HCT116 (cell line): ENCODE measurements around the gene ZNF488. TPM values are rescaled to one million over a fixed set of nuclear protein-coding genes. Genes with fewer than 3 reads are reported as not detected.

Experiments used
- ATAC-seq: fragments of 200-7000 bp; cut with Tn5 transposase; 2 replicates; pipeline ENCODE4 v1.9.1; 2020; ENCODE audit warnings: mild to moderate bottlenecking, moderate library complexity
- BruUV-seq: library from RNA; stranded (reverse); fragments of 400-500 nt; replicated peaks from 2 replicates; lab custom pipeline; 2021; lab: Mats Ljungman, UMichigan
- CTCF ChIA-PET: fragments of 300-600 bp; sonication (Branson Sonifier 250); formaldehyde crosslinking; loops from one replicate; lab custom pipeline; 2021; ENCODE audit warnings: antibody characterized with exemption; lab: Charles Lee
- POLR2A ChIA-PET: fragments of 300-600, 350-600 bp; sonication (Branson Sonifier 250); formaldehyde crosslinking; loops from one replicate; lab custom pipeline; 2021; ENCODE audit warnings: antibody characterized with exemption; lab: Charles Lee
- RAD21 ChIA-PET, 2 experiments: fragments of 300-600 bp; sonication (Branson Sonifier 250); formaldehyde crosslinking; loops; one replicate each; lab custom pipeline; 2023; ENCODE audit warnings: low total read pairs in 2 of 2; ENCODE audit not compliant: uncharacterized antibody in 2 of 2, unreplicated experiment in 2 of 2, low non-redundant PET in 1 of 2; lab: Charles Lee
- DNase-seq: peaks from one replicate; pipeline ENCODE4 v3.0.0-alpha.2; 2010; ENCODE audit warnings: low read depth, low spot score
- H2AFZ ChIP-seq: fragments of 200-600 bp; shearing (Covaris generic), sonication (generic); 2 replicates; pipeline ENCODE4 v1.6.1; 2017; ENCODE audit warnings: low read depth, mixed run types, mixed read lengths, antibody characterized with exemption, low read length; ENCODE audit not compliant: poor library complexity, severe bottlenecking
- H3K27ac ChIP-seq: 2 replicates; pipeline ENCODE4 v1.5.1; 2012; ENCODE audit warnings: low read depth, low read length
- H3K27me3 ChIP-seq: fragments of 200-600 bp; sonication (generic); 2 replicates; pipeline ENCODE4 v1.6.1; 2016; ENCODE audit warnings: mixed run types, low read length, mixed read lengths; ENCODE audit not compliant: insufficient read depth
- H3K36me3 ChIP-seq, 2 experiments: fragments of 200-500 bp in 1 of 2; fragments of 200-600 bp in 1 of 2; sonication (Bioruptor generic) in 1 of 2; sonication (generic) in 1 of 2; 2 replicates each; pipeline versions ENCODE4 v1.5.1 to v1.6.1; 2014 to 2016; ENCODE audit warnings: low read length in 2 of 2, inconsistent platforms in 1 of 2, mixed read lengths in 1 of 2, mixed run types in 1 of 2; ENCODE audit not compliant: insufficient read depth in 2 of 2, control insufficient read depth in 1 of 2
- H3K4me1 ChIP-seq, 2 experiments: fragments of 200-600 bp in 1 of 2; sonication (generic) in 1 of 2; 2 replicates each; pipeline versions ENCODE4 v1.5.1 to v1.6.1; 2012 to 2017; ENCODE audit warnings: low read length in 2 of 2, inconsistent platforms in 1 of 2, mild to moderate bottlenecking in 1 of 2, mixed read lengths in 1 of 2, mixed run types in 1 of 2, moderate library complexity in 1 of 2; ENCODE audit not compliant: insufficient read depth in 2 of 2, control insufficient read depth in 1 of 2
- H3K4me2 ChIP-seq: fragments of 200-600 bp; sonication (generic); 2 replicates; pipeline ENCODE4 v1.6.1; 2017; ENCODE audit warnings: mixed run types, low read length, mixed read lengths
- H3K4me3 ChIP-seq, 2 experiments: fragments of 200-600 bp in 1 of 2; sonication (generic) in 1 of 2; replicated peaks in 1 of 2; 2 replicates each; pipeline ENCODE4 v1.5.1; 2011 to 2016; ENCODE audit warnings: low read length in 2 of 2, control low read depth in 1 of 2, low read depth in 1 of 2, mild to moderate bottlenecking in 1 of 2, mixed read lengths in 1 of 2, mixed run types in 1 of 2
- H3K79me2 ChIP-seq: fragments of 200-600 bp; sonication (generic); 2 replicates; pipeline ENCODE4 v1.6.1; 2017; ENCODE audit warnings: mild to moderate bottlenecking, mixed run types, low read length, moderate library complexity, mixed read lengths; ENCODE audit not compliant: insufficient read depth
- H3K9ac ChIP-seq: fragments of 200-600 bp; sonication (generic); 2 replicates; pipeline ENCODE4 v1.6.1; 2016; ENCODE audit warnings: low read length, mixed read lengths
- H3K9me2 ChIP-seq: fragments of 200-600 bp; sonication (generic), shearing (Covaris generic); 2 replicates; pipeline ENCODE4 v1.6.1; 2017; ENCODE audit warnings: mixed run types, mild to moderate bottlenecking, moderate library complexity; ENCODE audit not compliant: insufficient read depth
- H3K9me3 ChIP-seq, 2 experiments: fragments of 200-500 bp in 1 of 2; fragments of 200-600 bp in 1 of 2; sonication (Bioruptor generic) in 1 of 2; sonication (generic) in 1 of 2; 2 replicates each; pipeline ENCODE4 v1.6.1; 2014 to 2017; ENCODE audit warnings: low read length in 2 of 2, mixed read lengths in 2 of 2, inconsistent platforms in 1 of 2, low read depth in 1 of 2, mild to moderate bottlenecking in 1 of 2, mixed run types in 1 of 2, moderate library complexity in 1 of 2; ENCODE audit not compliant: control insufficient read depth in 1 of 2, insufficient read depth in 1 of 2
- H4K20me1 ChIP-seq: fragments of 200-600 bp; sonication (generic), shearing (Covaris generic); 2 replicates; pipeline ENCODE4 v1.6.1; 2017; ENCODE audit warnings: mixed run types, mild to moderate bottlenecking, moderate library complexity; ENCODE audit not compliant: insufficient read depth
- CBX3 ChIP-seq: IDR thresholded peaks from 2 replicates; pipeline ENCODE4 v1.6.1; 2012; ENCODE audit warnings: low read depth
- CEBPB ChIP-seq: IDR thresholded peaks from 2 replicates; pipeline ENCODE4 v1.6.1; 2012; ENCODE audit warnings: low read depth
- CTCF ChIP-seq, 3 experiments: fragments of 200-600 bp in 1 of 3; sonication (generic) in 1 of 3; IDR thresholded peaks in 2 of 3; conservative IDR thresholded peaks in 1 of 3; 2 replicates each; pipeline ENCODE4 v1.5.1; 2012 to 2017; ENCODE audit warnings: low read depth in 2 of 3, low read length in 2 of 3, antibody characterized with exemption in 1 of 3, borderline replicate concordance in 1 of 3, control low read depth in 1 of 3, mild to moderate bottlenecking in 1 of 3, mixed read lengths in 1 of 3, mixed run types in 1 of 3, moderate library complexity in 1 of 3; ENCODE audit not compliant: insufficient read depth in 1 of 3
- ELF1 ChIP-seq: IDR thresholded peaks from 2 replicates; pipeline ENCODE4 v1.6.1; 2012; ENCODE audit warnings: low read depth, borderline replicate concordance
- EZH2phosphoT487 ChIP-seq: fragments of 200-600 bp; IDR thresholded peaks from 2 replicates; pipeline ENCODE4 v1.6.1; 2018; ENCODE audit warnings: antibody characterized with exemption, borderline replicate concordance
- JUND ChIP-seq: IDR thresholded peaks from 2 replicates; pipeline ENCODE4 v1.6.1; 2012
- MAX ChIP-seq: IDR thresholded peaks from 2 replicates; pipeline ENCODE4 v1.6.1; 2012
- POLR2A ChIP-seq: IDR thresholded peaks from 2 replicates; pipeline ENCODE4 v1.7.0; 2011; ENCODE audit warnings: borderline replicate concordance; ENCODE audit not compliant: insufficient read depth, insufficient read length; ENCODE audit errors: extremely low read depth
- RAD21 ChIP-seq: IDR thresholded peaks from 2 replicates; pipeline ENCODE4 v1.6.1; 2012; ENCODE audit warnings: low read depth, mild to moderate bottlenecking
- SP1 ChIP-seq: IDR thresholded peaks from 2 replicates; pipeline ENCODE4 v1.6.1; 2012; ENCODE audit warnings: low read depth
- SRF ChIP-seq: IDR thresholded peaks from 2 replicates; pipeline ENCODE4 v1.6.1; 2012; ENCODE audit warnings: low read depth
- YY1 ChIP-seq: IDR thresholded peaks from 2 replicates; pipeline ENCODE4 v1.6.1; 2011; ENCODE audit warnings: low read length, low read depth, moderate library complexity, mild to moderate bottlenecking; ENCODE audit not compliant: insufficient replicate concordance; ENCODE audit errors: extremely low read depth
- ZBTB33 ChIP-seq: IDR thresholded peaks from 2 replicates; pipeline ENCODE4 v1.6.1; 2011; ENCODE audit warnings: mild to moderate bottlenecking, low read length, moderate library complexity; ENCODE audit not compliant: insufficient replicate concordance; ENCODE audit errors: extremely low read depth
- ZFX ChIP-seq: fragments of 450-650 bp; IDR thresholded peaks from 2 replicates; pipeline ENCODE4 v1.6.1; 2017
- ZNF274 ChIP-seq: fragments of 200-500 bp; sonication (Bioruptor generic); IDR thresholded peaks from 2 replicates; pipeline ENCODE4 v1.6.1; 2014; ENCODE audit warnings: mild to moderate bottlenecking, low read depth, low read length, inconsistent platforms
- intact Hi-C: fragments of 100-400 bp; cut with micrococcal nuclease; formaldehyde crosslinking; loops from 2 replicates; pipeline ENCODE4 v1.10.0; 2022
- total RNA-seq: library from RNA; stranded (reverse); gene quantifications from one replicate; pipeline ENCODE4 v1.2.1, GENCODE V29; 2021; ENCODE audit not compliant: unreplicated experiment

ZNF488 gene
- total RNA-seq, 1 experiment from 2014 or later = 3.9 TPM

GRCh38 chr10:47353351-47353750 lies 30.7 kb downstream of the ZNF488 start:
- ATAC-seq (no peak), DNase-seq (no peak)
- no peaks in the 10 kb centered on the region for H3K27me3 ChIP-seq
- no peak overlapping the region for H3K27ac ChIP-seq
- no peaks in the 10 kb centered on the region for H3K9me3 ChIP-seq
- no peaks in the 10 kb centered on the region for H3K79me2 ChIP-seq
- no peak overlapping the region for H2AFZ ChIP-seq
- RAD21 ChIA-PET = no interaction called here
- no TSS peak for BruUV-seq
- H3K4me2 ChIP-seq = no peak overlapping the region
- no peaks in the 10 kb centered on the region for H3K9me2 ChIP-seq
- CTCF ChIA-PET = interaction anchor here (1.7 kb wide), 1 partner anchor 13 kb away, joined by 5 read pairs; no protein-coding TSS in a partner anchor
- no peak overlapping the region for H3K4me3 ChIP-seq
- H4K20me1 ChIP-seq = no peaks in the 10 kb centered on the region
- no peak for TF ChIP-seq POLR2A
- no peak for TF ChIP-seq MAX
- TF ChIP-seq ZFX = no peak
- no peak for TF ChIP-seq SP1
- no peak for TF ChIP-seq ZBTB33
- no peak for TF ChIP-seq CEBPB
- TF ChIP-seq RAD21 = no peak
- TF ChIP-seq YY1 = no peak
- TF ChIP-seq ELF1 = no peak
- no peak for TF ChIP-seq EZH2phosphoT487
- TF ChIP-seq CBX3 = no peak
- TF ChIP-seq SRF = no peak
- TF ChIP-seq JUND = no peak
- no peak for TF ChIP-seq ZNF274
- TF ChIP-seq CTCF (IDR thresholded peaks at IDR 0.05 in 2 of 3, conservative IDR thresholded peaks at IDR 0.05 in 1 of 3; ENCODE audit: borderline replicate concordance in 1 of 3, insufficient read depth in 1 of 3, low read depth in 2 of 3, low read length in 2 of 3) = no peak
- intact Hi-C loops = no loop called here
- H3K36me3 ChIP-seq = no peaks in the 10 kb centered on the region
- POLR2A ChIA-PET = no interaction called here
- no peaks in the 10 kb centered on the region for H3K4me1 ChIP-seq
- no peak overlapping the region for H3K9ac ChIP-seq
